Testis (tissue), 3 donors: ENCODE measurements around the gene KRT34. TPM values are rescaled to one million over a fixed set of nuclear protein-coding genes. Genes with fewer than 3 reads are reported as not detected.

ENCODE experiments used
- DNase-seq: peaks from one replicate; pipeline ENCODE4 v3.0.0-alpha.2; 2019
- H3K27ac ChIP-seq, 2 donors: fragments of 200-600 bp; sonication (generic); one replicate each; pipeline ENCODE4 v1.5.1; 2019
- H3K27me3 ChIP-seq: fragments of 200-600 bp; sonication (generic); one replicate; pipeline ENCODE4 v1.5.1; 2019
- H3K36me3 ChIP-seq: fragments of 200-600 bp; sonication (generic); one replicate; pipeline ENCODE4 v1.5.1; 2017; ENCODE audit warnings: low read depth; ENCODE audit errors: missing control alignments
- H3K4me1 ChIP-seq: fragments of 200-600 bp; sonication (generic); one replicate; pipeline ENCODE4 v1.5.1; 2019
- H3K4me3 ChIP-seq, 2 donors: fragments of 200-600 bp; sonication (generic); one replicate each; pipeline ENCODE4 v1.5.1; 2017 to 2019
- H3K9me3 ChIP-seq: fragments of 200-600 bp; sonication (generic); one replicate; pipeline ENCODE4 v1.5.1; 2017
- POLR2A ChIP-seq: fragments of 450-650 bp; IDR thresholded peaks from one replicate; pipeline ENCODE4 v1.6.1; 2017; ENCODE audit warnings: antibody characterized with exemption, mild to moderate bottlenecking, moderate library complexity
- WGBS, 2 donors: methylation state at CpG; one replicate each; pipeline ENCODE4 v1.1.5; 2018; 5-methylcytosine and 5-hydroxymethylcytosine counted together
- intact Hi-C: fragments of 100-400 bp; cut with DNase I; formaldehyde crosslinking; loops from one replicate; pipeline ENCODE4 v1.15.1; 2023; ENCODE audit warnings: low total_unique reads
- polyA plus RNA-seq: library from polyadenylated mRNA; stranded (reverse); fragments of 350-450 nt; fragmentation: Illumina TruSeq; extraction: RNeasy Lipid Tissue Mini Kit (QIAGEN cat#74804); gene quantifications from one replicate; pipeline ENCODE4 v1.2.3, GENCODE V29; 2014; ENCODE audit warnings: low read depth, low replicate concordance; ENCODE audit not compliant: insufficient read depth
- total RNA-seq, 2 donors: library from RNA; depleted of rRNA; stranded (reverse); fragments of >200 nt; gene quantifications; one replicate each; pipeline ENCODE4 v1.2.3, GENCODE V29; 2016
- TF ChIP-seq, protein P1 (sequence below), 3 experiments: fragments of 450-650 bp in 2 of 3; fragments of 200-600 bp in 1 of 3; sonication (generic) in 1 of 3; IDR thresholded peaks; one replicate each; pipeline ENCODE4 v1.5.1; 2016 to 2019; ENCODE audit warnings: antibody characterized with exemption in 3 of 3, mild to moderate bottlenecking in 2 of 3, moderate library complexity in 1 of 3

Gene KRT34
- total and polyA plus RNA-seq, 3 donors from 2014 or later = 0.50 to 1.2 (median 0.55) TPM

DNA sequence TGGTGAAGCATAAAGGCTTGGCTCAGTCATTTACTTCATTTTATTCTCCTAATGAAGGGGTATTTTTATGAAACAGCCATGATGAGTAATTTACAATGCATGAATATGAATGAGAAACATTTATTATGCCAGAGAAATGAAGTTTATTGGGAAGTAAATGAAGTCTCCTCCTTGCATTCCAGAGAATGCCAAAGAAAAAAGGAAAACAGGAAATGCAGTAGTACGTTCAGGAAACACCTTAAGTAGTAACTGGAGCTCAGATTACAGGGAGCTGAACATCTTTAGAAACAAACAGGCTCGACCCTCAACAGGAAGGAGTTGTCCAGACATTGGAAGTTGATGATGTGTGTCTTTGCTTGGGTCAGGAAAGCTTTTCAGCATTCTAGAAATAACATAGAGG is 4.6 kb downstream of the KRT34 start:
- H3K27ac ChIP-seq = no peak overlapping the region

DNA sequence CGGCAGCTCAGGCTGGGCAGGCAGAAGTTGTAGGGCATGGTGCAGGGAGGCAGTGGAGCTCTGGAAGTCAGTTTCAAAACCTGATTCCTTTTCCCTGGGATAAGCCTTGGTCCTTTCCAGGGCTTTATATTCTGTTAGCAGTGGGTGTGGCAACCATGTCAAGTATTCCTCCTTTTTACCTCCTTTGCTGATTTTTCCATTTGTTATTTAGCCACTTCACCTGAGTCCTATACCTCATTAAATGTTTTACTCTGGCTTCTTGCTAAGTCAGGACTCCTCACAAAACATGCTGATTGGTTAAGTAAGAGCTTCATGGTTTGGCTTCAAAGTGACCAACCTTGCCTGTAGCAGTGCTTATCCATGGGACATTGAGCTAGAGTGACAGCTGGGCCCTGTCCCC is 12.4 kb downstream of the KRT34 start, which contains the start of gene KRT33B:
TSS of gene KRT33B (minus strand) at position 101 of the 400 bp plus-strand sequence. CDS start at position 38, 63 bp downstream.
- intact Hi-C loops = loop anchor here (10.0 kb wide), 1 partner anchor 75 kb away; the partner anchor contains the start of gene KRT38
- H3K9me3 ChIP-seq = no peaks in the 10 kb centered on the region
- no peak within 1 kb of the TSS for H3K4me3 ChIP-seq
- no peaks in the 10 kb centered on the region for H3K27me3 ChIP-seq
- H3K27ac ChIP-seq = no peak within 1 kb of the TSS
- no peak for TF ChIP-seq POLR2A
- TF ChIP-seq, protein P1, sequence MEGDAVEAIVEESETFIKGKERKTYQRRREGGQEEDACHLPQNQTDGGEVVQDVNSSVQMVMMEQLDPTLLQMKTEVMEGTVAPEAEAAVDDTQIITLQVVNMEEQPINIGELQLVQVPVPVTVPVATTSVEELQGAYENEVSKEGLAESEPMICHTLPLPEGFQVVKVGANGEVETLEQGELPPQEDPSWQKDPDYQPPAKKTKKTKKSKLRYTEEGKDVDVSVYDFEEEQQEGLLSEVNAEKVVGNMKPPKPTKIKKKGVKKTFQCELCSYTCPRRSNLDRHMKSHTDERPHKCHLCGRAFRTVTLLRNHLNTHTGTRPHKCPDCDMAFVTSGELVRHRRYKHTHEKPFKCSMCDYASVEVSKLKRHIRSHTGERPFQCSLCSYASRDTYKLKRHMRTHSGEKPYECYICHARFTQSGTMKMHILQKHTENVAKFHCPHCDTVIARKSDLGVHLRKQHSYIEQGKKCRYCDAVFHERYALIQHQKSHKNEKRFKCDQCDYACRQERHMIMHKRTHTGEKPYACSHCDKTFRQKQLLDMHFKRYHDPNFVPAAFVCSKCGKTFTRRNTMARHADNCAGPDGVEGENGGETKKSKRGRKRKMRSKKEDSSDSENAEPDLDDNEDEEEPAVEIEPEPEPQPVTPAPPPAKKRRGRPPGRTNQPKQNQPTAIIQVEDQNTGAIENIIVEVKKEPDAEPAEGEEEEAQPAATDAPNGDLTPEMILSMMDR (IDR thresholded peaks at IDR 0.05) = no peak
- no peaks in the 10 kb centered on the region for H3K36me3 ChIP-seq
- no peak for DNase-seq
- no peaks in the 10 kb centered on the region for H3K4me1 ChIP-seq
- 93 to 100% methylated on average over 1 of the region's 1 CpG for WGBS, 2 donors

More for the DNA sequence above, 4.6 kb downstream of the KRT34 start:
- intact Hi-C loops = no loop called here
- Histone ChIP-seq H3K27me3 (no peaks in the 10 kb centered on the region), H3K4me3 (no peak overlapping the region), H3K36me3 (no peaks in the 10 kb centered on the region), H3K9me3 (no peaks in the 10 kb centered on the region), H3K4me1 (no peaks in the 10 kb centered on the region)
- DNase-seq = no peak
- 26 to 32% methylated on average over 2 of the region's 2 CpGs for WGBS, 2 donors
- TF ChIP-seq, protein P1 (IDR thresholded peaks at IDR 0.05) = no peak
- no peak for TF ChIP-seq POLR2A

DNA sequence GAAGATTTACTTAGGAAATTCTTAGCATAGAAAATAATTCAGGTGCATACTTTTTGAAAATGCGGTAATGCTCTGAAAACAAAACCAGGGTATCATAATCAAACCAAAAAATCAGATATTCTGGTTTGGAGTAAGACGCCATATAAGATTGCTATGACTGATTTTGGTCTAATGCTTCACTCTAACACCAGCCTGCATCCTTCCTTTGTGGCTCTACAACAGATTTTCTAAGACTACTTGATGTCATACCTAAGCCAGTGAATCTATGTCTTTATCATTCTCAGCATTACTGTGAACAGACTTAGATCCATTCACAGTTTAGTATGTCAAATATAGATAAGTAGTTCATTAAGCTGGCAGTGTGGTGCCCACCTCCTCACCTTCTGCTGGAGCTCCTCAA is 13.1 kb downstream of the KRT34 start:
- Histone ChIP-seq H3K27ac (no peak overlapping the region), H3K4me3 (no peak overlapping the region), H3K36me3 (no peaks in the 10 kb centered on the region), H3K9me3 (no peaks in the 10 kb centered on the region), H3K4me1 (no peaks in the 10 kb centered on the region), H3K27me3 (no peaks in the 10 kb centered on the region)
- TF ChIP-seq, protein P1 (IDR thresholded peaks at IDR 0.05) = no peak
- no peak for TF ChIP-seq POLR2A
- intact Hi-C loops = loop anchor here (10.0 kb wide), 1 partner anchor 76 kb away; the partner anchor contains the start of gene KRT38
- no peak for DNase-seq
- 87 to 94% methylated on average over 2 of the region's 2 CpGs for WGBS, 2 donors

DNA sequence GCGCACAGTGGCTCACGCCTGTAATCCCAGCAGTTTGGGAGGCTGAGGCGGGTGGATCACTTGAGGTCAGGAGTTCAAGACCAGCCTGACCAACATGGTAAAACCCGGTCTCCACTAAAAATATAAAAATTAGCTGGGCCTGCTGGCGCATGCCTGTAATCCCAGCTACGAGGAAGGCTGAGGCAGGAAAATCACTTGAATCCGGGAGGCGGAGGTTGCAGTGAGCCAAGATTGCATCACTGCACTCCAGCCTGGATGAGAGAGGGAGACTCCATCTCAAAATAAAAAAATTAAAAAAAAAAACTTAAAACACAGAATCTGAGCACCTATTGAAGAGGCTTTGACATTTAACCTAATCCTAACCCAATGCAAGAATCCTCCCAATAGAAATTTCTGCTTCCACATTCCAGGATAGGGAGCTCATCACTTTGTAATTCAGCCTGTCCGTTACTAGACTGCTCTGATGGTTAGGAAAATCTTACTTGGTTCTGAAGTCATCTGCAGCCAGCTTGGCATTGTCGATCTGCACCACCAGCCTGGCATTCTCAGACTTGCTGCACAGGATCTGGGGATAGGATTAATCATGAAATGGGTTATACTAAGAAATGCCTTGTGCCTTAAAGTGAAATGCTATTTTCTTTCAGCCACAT is 14.6 kb downstream of the KRT34 start:
- Histone ChIP-seq H3K27me3 (no peaks in the 10 kb centered on the region), H3K4me1 (no peaks in the 10 kb centered on the region), H3K4me3 (no peak overlapping the region), H3K27ac (no peak overlapping the region), H3K9me3 (no peaks in the 10 kb centered on the region), H3K36me3 (no peaks in the 10 kb centered on the region)
- intact Hi-C loops = loop anchor here (10.0 kb wide), 1 partner anchor 77 kb away; the partner anchor contains the start of gene KRT38
- DNase-seq = no peak
- no peak for TF ChIP-seq POLR2A
- TF ChIP-seq, protein P1 (IDR thresholded peaks at IDR 0.05) = no peak
- 92% methylated on average over 10 of the region's 10 CpGs for WGBS, 2 donors

DNA sequence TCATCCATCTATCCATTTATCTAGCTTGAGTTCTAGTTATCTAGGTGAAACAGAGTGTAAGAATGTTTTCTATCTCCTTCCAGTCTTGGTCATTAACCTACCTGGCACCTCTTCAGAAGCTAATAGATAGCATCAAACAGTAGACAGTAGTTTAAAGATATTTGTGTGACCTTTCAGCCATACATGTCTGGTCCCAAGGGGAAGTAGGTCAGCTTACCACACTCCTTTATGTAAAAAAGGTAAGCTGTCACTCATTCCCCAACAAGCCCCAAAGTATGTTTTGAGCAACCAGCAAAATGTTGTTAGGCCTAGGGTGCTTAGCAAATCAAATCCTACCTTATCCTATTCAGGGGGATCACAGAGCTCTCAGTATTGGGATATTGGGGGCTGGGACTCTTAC is 16.0 kb downstream of the KRT34 start:
- intact Hi-C loops = loop anchor here (10.0 kb wide), 1 partner anchor 79 kb away; the partner anchor contains the start of gene KRT38
- no peak for TF ChIP-seq POLR2A
- TF ChIP-seq, protein P1 (IDR thresholded peaks at IDR 0.05) = no peak
- Histone ChIP-seq H3K4me1 (no peaks in the 10 kb centered on the region), H3K27me3 (no peaks in the 10 kb centered on the region), H3K9me3 (no peaks in the 10 kb centered on the region), H3K36me3 (no peaks in the 10 kb centered on the region), H3K4me3 (no peak overlapping the region), H3K27ac (no peak overlapping the region)
- no peak for DNase-seq
